ENCODE measurements around the gene CEP120.

CEP120 gene

GRCh38 chr5:123449424-123449974 is 26.3 kb upstream of the CEP120 start:
- no peaks in the 10 kb centered on the region for H3K27me3 ChIP-seq (ENCODE audit: insufficient read depth, poor library complexity, severe bottlenecking)
- DNase-seq (ENCODE audit: low read depth in 1 of 2, low spot score in 1 of 2) = no peak
- H3K27ac ChIP-seq (replicated peaks) = no peak overlapping the region
- no peak for TF ChIP-seq SPI1 (IDR thresholded peaks at IDR 0.05; ENCODE audit: borderline replicate concordance, low read depth)
- TF ChIP-seq REST (IDR thresholded peaks at IDR 0.05; ENCODE audit: insufficient replicate concordance, low read depth) = no peak
- no peak for TF ChIP-seq GABPA (IDR thresholded peaks at IDR 0.05; ENCODE audit: low read depth)
- TF ChIP-seq POLR2AphosphoS5 (IDR thresholded peaks at IDR 0.05; ENCODE audit: low read depth) = no peak
- TF ChIP-seq, protein P1, sequence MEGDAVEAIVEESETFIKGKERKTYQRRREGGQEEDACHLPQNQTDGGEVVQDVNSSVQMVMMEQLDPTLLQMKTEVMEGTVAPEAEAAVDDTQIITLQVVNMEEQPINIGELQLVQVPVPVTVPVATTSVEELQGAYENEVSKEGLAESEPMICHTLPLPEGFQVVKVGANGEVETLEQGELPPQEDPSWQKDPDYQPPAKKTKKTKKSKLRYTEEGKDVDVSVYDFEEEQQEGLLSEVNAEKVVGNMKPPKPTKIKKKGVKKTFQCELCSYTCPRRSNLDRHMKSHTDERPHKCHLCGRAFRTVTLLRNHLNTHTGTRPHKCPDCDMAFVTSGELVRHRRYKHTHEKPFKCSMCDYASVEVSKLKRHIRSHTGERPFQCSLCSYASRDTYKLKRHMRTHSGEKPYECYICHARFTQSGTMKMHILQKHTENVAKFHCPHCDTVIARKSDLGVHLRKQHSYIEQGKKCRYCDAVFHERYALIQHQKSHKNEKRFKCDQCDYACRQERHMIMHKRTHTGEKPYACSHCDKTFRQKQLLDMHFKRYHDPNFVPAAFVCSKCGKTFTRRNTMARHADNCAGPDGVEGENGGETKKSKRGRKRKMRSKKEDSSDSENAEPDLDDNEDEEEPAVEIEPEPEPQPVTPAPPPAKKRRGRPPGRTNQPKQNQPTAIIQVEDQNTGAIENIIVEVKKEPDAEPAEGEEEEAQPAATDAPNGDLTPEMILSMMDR (IDR thresholded peaks at IDR 0.05; ENCODE audit: insufficient read depth, low read length) = no peak
- no peak overlapping the region for H3K4me3 ChIP-seq (replicated peaks; ENCODE audit: insufficient read depth, low read length)

- TF ChIP-seq POLR2AphosphoS5 (IDR thresholded peaks at IDR 0.05; ENCODE audit: low read depth) = no peak
- TF ChIP-seq REST (IDR thresholded peaks at IDR 0.05; ENCODE audit: insufficient replicate concordance, low read depth) = no peak
- no peak for DNase-seq (ENCODE audit: low read depth in 1 of 2, low spot score in 1 of 2)
- Histone ChIP-seq H3K4me3 (replicated peaks; ENCODE audit: insufficient read depth, low read length) (no peak overlapping the region), H3K27me3 (ENCODE audit: insufficient read depth, poor library complexity, severe bottlenecking) (no peaks in the 10 kb centered on the region), H3K27ac (replicated peaks) (no peak overlapping the region)
These were observed 25.5 kb upstream of the CEP120 start for GRCh38 chr5:123448743-123449142.

DNA sequence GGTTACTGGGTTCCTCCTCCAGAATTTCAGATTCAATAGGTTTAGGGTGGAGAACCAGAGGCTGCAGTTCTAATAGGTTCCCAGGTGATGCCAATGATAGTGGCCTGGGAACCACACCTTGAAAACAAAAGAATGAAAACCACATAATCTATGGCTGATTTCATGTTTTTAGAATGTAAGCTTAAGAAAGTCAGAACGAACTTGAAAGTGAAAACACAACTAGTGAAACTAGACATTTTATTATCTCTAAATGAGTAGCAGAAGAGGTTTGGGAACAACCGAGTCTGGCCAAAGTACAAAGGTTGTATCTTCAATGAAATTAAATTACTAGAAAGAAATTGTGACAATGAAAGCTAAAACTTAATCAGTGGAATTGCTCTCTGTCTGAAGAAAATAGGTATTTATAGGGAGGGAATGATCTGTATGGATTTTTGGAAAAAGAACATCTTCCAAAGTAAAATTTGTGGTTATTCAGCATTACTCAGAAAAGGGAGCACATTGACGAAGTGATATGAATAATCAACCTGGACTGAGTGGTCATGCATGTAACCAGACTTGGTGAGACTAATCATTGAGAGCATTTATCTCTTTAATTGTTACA is 24.9 kb upstream of the CEP120 start:
- no peak for DNase-seq (ENCODE audit: low read depth in 1 of 2, low spot score in 1 of 2)
- Histone ChIP-seq H3K4me3 (replicated peaks; ENCODE audit: insufficient read depth, low read length) (no peak overlapping the region), H3K27ac (replicated peaks) (no peak overlapping the region), H3K27me3 (ENCODE audit: insufficient read depth, poor library complexity, severe bottlenecking) (no peaks in the 10 kb centered on the region)
- no peak for TF ChIP-seq GABPA (IDR thresholded peaks at IDR 0.05; ENCODE audit: low read depth)
- no peak for TF ChIP-seq REST (IDR thresholded peaks at IDR 0.05; ENCODE audit: insufficient replicate concordance, low read depth)
- TF ChIP-seq SPI1 (IDR thresholded peaks at IDR 0.05; ENCODE audit: borderline replicate concordance, low read depth) = no peak

- Histone ChIP-seq H3K27ac (replicated peaks) (no peak overlapping the region), H3K27me3 (ENCODE audit: insufficient read depth, poor library complexity, severe bottlenecking) (no peaks in the 10 kb centered on the region), H3K4me3 (replicated peaks; ENCODE audit: insufficient read depth, low read length) (no peak overlapping the region)
- TF ChIP-seq REST (IDR thresholded peaks at IDR 0.05; ENCODE audit: insufficient replicate concordance, low read depth) (no peak), GABPA (IDR thresholded peaks at IDR 0.05; ENCODE audit: low read depth) (no peak)
- no peak for DNase-seq (ENCODE audit: low read depth in 1 of 2, low spot score in 1 of 2)
These were observed 20.8 kb upstream of the CEP120 start for GRCh38 chr5:123444016-123444415.

Data from HL-60 (cell line).